ENCODE data around the gene ANKLE1.
"Not testable (repeated sequence)": the region's sequence is repeated elsewhere in the genome, so short reads cannot be mapped to it uniquely, and the experiment has no call there.

Gene ANKLE1

DNA sequence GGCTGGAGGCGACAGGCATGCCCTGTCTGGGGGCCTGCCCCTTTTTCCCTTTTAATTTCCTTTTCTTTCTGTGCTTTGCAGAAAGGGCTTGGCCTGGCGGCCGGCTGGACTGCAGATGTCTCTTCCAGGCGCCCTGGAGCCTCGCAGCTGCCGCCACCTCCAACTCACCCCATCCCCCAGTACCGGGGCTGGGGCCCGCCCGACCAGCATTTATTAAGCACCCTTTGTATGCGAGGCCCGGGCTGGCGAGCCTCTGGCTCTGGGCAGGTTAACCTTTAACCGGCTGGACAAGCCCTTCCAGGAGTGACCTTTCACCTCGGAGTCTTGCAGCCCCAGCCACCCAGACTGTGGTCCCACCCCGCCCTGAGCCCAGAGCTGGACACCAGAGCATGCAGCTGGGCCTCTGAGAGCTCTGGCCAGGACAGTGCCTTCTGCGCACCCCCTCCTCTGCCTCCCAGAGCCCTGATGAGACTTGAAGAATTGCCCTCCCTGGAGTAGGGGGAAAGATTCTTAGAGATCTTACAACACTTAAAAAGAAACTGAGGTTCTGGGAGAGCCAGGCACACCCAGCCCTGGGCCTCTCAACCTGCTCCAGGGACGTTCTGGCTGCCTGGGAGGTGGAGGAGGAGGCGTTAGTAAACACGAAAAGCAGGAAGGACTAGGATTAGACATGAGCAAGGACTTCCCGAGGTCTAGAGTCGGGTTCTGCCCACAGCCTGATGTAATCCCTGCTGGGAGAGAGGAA lies 34.8 kb upstream of the ANKLE1 start:
- H3K4me3 ChIP-seq (ENCODE audit: low read depth, low read length): peak overlapping the region; percentile 13

DNA sequence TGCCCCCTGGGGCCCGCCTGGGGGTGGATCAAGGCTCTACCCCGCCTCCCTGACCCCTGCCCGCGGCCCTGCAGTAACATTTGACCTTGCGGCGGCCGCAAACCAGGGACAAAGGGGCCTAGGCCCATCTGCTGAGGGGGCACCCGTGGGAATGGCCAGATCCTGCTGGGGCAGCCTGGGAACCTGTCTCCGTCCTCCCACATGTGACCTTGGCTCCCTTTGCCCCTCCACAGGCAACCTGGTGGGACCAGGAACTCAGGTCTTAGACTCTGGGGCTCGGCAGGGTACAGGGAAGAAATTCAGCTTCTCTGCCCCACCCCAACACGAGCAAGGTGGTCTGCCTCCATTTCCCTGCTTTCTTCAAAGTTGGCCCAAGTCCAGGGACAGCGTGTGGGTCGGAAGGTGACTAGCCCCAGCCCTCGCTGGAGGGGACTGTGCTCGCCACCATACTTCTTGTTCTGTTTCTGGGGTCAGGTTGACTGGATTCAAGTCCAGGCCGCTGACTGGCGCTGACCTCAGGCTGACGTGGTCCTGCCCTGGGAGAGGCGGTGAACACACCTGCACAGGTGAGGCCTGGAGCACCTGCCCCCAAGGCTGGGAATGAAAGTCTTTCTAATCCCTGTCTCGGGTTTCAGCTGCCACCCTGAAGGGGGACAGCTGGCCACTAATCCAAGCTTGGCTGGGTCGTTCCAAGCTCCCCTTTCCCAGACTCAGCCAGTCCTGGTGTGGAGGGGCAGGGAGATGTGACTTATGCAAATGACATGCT lies 33.5 kb upstream of the ANKLE1 start:
- no peak overlapping the region for H3K4me3 ChIP-seq (ENCODE audit: low read depth, low read length)

DNA sequence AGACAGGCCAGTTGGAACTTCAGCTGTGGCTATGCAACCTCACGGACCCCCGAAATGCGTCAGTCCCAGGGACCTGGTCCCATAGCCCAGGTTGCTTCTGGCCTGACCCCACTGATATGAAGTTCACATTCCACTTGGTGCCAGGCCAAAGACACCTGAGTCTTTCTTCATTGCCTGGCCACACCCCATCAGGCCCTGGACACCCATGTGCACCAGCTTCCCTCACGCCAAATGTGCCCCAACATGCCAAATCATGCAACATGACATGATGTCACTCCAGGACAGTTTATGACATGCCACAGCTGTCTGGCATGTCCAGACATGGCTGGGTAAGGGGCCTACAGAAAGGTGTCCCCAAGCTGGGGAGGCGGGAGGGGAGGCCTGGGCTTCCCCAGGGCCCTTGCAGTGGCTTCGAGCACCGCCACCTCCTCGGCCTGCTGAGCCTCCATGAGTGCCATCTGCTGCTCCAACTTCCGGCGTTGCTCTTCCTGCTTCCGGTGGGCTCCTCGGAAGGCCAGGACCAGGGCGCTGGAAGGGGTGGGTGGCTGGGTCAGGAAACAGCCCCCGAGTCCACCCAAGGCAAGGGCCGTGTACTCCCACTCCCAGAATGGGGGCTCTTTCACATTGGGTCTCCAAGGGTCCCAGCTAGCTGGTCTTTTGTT lies 31.7 kb upstream of the ANKLE1 start:
- H3K4me3 ChIP-seq (ENCODE audit: low read depth, low read length): no peak overlapping the region

GRCh38 chr19:17254636-17255035 lies 27.1 kb upstream of the ANKLE1 start:
- no peak overlapping the region for H3K4me3 ChIP-seq (ENCODE audit: low read depth, low read length)

DNA sequence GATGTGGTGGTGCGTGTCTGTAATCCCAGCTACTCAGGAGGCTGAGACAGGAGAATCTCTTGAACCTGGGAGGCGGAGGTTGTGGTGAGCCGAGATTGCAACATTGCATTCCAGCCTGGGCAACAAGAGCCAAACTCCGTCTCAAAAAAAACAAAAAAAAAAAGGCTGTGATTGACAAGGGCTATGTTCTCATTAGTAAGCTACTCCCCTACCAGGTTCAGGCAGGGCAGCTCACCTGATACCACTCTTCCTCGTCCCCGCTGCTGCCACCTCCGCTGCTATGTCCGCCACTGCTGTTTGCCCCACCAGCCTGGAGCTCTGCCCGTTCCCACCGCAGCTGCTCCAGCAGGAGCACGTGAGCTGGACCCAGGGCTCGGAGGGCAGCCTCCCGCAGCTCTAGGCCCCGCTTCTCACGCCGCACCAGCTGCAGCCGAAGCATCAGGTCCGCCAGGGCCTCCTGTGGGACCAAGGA lies 26.5 kb upstream of the ANKLE1 start:
- no peak overlapping the region for H3K4me3 ChIP-seq (ENCODE audit: low read depth, low read length)

- H3K4me3 ChIP-seq (ENCODE audit: low read depth, low read length): no peak overlapping the region
Observed at GRCh38 chr19:17256130-17256529, 25.6 kb upstream of the ANKLE1 start.

DNA sequence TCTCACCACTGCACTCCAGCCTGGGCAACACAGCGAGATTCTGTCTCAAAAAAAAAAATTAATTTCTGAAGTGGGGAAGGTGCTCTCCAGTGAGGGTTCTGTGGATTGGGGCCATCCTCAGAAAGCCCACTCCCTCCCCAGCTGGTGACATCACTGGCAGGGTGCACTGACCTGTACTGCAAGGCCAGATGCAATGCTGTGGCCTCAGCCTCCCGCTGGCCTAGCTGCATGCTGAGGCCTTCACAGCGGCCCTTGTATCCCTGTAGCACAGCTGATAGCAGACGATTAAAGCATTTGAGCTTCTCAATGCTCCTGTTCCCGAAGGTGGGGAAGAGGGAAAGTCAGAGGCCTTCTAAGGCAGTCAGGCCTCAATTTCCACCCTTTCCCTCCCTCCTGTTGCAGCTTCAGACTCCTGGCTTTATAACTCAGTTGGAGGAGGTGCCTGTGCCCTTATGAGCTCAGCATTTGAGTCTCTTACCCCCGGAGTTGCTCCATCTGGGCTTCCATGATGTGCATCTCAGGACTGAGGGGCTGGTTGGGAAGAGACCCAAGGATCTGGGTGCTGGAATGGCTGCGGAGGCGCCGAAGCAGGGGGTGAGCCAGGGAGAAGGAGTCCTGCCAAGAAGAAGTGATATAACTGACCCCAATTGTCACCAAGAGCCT lies 22.5 kb upstream of the ANKLE1 start:
- H3K4me3 ChIP-seq (ENCODE audit: low read depth, low read length): no peak overlapping the region

DNA sequence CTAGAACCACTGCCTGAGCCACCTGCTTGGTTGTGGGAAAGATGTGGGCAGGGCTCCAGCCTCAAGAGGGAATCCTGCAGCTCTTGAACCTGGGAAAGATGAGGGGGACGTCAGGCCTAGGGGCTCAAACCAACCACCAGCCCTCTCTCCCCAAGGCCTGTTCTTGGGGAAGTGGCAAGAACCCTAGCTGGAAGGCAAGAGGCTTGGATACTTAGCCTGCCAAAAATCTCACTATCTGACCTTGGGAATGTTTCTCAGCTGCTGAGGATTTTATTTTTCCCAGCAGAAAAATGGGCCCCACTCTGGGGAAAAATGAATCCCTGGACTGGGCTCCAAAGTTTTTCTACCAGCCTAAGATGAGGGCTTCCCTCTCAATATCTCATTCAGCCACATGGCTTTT lies 21.8 kb upstream of the ANKLE1 start:
- H3K4me3 ChIP-seq (ENCODE audit: low read depth, low read length): no peak overlapping the region

GRCh38 chr19:17260842-17261325 lies 20.8 kb upstream of the ANKLE1 start:
- H3K4me3 ChIP-seq (ENCODE audit: low read depth, low read length): no peak overlapping the region

- no peak overlapping the region for H3K4me3 ChIP-seq (ENCODE audit: low read depth, low read length)
Observed at GRCh38 chr19:17262557-17262956, 19.1 kb upstream of the ANKLE1 start.

DNA sequence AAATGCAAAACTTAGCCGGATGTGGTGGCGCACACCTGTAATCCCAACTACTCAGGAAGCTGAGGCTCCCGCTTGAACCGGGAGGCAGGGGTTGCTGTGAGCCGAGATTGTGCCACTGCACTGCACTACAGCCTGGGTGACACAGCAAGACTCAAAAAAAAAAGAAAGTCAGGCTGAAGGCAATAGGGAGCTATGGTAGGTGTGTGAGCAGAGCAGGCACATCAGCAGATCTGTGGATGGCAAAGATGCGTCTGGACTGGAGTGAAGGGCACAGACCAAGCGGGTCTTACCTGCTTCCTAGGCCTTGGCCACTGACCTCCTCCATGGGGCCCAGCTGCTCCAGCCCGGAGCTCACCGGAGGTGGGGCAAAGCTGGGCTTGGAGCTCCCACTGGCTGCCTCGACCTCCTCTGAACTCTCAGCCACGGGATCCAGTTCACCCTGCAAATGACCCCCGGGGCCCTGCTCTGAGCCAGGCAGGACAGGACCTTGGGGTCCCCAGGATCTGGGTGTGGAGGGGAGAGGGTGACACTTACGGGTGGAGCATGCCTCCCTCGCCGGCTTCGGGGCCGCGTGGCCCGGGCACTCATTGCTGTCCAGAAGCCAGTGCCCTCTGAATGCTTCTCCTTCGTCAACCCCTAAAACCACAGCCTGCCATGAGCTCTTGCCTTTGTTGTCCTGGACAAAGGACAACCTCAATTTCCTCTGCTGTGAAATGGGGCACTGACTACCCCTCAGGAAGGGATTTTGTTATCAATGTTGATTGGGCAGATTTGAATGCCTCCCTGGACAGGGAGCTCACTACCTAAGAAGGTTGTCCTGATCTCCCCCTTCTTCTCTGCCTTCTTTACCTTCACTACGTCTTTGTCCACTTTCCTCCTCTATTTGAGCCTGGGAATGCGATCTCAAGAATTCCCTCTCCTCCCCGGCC lies 17.7 kb upstream of the ANKLE1 start:
- no peak overlapping the region for H3K4me3 ChIP-seq (ENCODE audit: low read depth, low read length)

DNA sequence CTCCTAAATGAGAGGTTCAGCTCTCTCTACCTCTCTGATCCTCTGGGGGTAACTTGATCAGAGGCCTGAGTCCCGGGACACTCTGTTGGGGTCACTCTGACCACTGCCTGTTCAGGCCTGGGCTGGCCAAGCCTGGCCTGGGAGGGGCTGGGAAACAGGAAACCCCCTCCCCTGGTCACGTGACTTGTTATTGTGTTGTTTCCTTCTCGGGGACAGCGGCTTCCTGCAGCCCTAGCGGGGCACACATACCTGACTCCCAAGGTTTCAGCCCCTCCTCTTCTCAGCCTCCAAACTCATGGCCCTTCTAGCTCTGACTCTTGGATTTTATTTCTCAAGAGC lies 17.1 kb upstream of the ANKLE1 start, which contains the start of gene USHBP1:
Gene USHBP1, minus strand, starts transcription at position 105 of the 339 bp plus-strand sequence. CDS start 446 bp downstream, outside the sequence.
- H3K4me3 ChIP-seq (ENCODE audit: low read depth, low read length): no peak within 1 kb of the TSS

DNA sequence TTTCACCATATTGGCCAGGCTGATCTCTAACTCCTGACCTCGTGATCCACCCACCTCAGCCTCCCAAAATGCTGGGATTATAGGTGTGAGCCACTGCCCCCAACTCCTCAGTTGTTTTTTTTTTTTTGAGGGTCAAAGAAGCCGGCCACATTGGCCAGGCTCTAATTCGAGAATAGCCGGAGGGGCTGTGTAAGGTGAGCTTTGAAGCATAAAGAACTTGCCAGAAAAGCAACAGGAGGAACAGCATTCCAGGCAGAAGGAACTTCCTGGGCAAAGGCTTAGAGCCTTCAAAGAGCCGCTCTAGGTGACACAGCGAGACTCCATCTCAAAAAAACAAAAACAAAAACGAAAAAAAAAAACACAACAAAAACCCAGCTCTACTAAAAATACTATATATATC lies 15.7 kb upstream of the ANKLE1 start:
- no peak overlapping the region for H3K4me3 ChIP-seq (ENCODE audit: low read depth, low read length)

GRCh38 chr19:17266589-17266974 lies 15.1 kb upstream of the ANKLE1 start:
- no peak overlapping the region for H3K4me3 ChIP-seq (ENCODE audit: low read depth, low read length)

DNA sequence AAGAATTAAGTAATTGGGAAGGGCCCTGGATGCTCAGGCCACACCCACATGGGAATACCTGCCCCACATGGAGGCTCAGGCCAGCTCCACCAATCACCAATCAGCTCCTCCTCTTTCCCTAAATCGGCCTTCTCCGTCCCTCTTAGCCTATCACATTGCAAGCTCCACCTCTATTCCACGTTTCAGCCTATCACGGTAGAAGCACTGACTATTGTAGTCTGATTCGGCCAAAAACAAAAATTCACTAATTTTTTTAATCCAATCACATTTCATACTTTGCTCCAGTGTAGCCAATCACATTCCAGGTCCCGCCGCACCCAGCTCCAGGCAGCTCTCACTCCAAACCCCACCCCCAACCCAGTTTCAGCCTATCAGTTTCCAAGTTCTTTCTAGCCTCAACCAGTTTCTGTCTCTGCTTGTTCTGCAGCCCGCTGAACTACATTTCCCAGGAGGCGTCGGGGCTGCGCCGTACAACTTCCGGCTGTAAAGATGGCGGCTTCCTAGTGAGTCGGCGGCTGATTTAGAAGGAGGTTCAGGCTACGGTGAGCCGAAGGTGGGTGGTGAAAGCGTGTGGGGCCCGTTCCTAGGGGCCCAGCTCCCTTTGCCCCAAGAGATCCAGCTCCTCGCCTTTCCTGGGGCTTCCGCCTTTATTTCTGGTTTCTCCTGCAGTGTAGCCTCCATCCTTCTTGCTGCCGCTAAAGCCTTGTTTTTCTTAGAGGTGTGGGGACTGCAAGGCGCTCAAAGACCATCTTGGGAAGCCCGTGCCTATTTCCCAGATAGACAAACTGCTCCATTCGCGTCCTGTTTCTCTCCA lies 14.5 kb upstream of the ANKLE1 start, which contains the start of gene BABAM1:
Gene BABAM1, plus strand, starts transcription at position 469 of the 814 bp plus-strand sequence. CDS start 1,364 bp downstream, outside the sequence.
- H3K4me3 ChIP-seq (ENCODE audit: low read depth, low read length): peak within 1 kb of the TSS; percentile 82

GRCh38 chr19:17268754-17269153 lies 12.9 kb upstream of the ANKLE1 start:
- no peak overlapping the region for H3K4me3 ChIP-seq (ENCODE audit: low read depth, low read length)

GRCh38 chr19:17274892-17275291 lies 6.8 kb upstream of the ANKLE1 start:
- not testable (repeated sequence) for H3K4me3 ChIP-seq (ENCODE audit: low read depth, low read length)

DNA sequence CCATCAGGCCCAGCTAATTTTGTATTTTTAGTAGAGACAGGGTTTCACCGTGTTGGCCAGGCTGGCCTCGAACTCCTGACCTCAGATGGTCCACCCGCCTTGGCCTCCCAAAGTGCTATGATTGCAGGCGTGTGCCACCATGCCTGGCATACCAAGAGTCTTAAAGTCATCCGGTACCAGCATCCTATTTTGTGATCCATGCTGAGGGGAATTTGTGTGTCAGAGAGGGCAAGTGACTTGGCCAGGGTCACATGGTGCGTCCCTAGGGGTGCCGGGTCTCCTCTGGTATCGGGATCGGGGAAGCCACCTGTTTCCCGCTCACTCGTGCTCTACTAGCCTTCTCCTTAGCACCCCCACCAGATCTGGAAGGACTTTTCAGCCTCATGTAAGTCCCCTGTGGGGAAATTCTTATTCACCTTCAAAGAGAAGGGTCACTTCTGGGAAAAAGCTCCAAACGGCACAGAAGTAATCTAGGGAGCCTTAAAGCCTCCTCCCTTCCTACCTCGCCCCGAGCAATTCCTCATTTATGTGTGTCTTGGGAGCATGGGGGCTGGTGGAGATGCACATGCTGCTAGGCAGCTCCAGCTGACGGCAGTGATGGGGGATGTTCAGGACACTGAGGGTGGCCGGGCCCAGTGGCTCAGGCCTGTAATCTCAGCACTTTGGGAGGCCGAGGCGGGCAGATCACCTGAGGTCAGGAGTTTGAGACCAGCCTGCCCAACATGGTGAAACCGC lies 6.1 kb upstream of the ANKLE1 start:
- no peak overlapping the region for H3K4me3 ChIP-seq (ENCODE audit: low read depth, low read length)

All from iPS-11a (cell line).